ENCODE measurements around the gene ILRUN.

GRCh38 chr6:34657037-34657306 is 39.6 kb downstream of the ILRUN start:
- no peak for TF ChIP-seq REST (IDR thresholded peaks at IDR 0.05; ENCODE audit: insufficient read depth in 1 of 2, low read depth in 2 of 2, low read length in 1 of 2)
- no peak for TF ChIP-seq CTCF (IDR thresholded peaks at IDR 0.05)
- TF ChIP-seq SIN3A (IDR thresholded peaks at IDR 0.05; ENCODE audit: borderline replicate concordance, insufficient read depth, low read depth, low read length) = no peak

All from Panc1 (cell line).